ENCODE data around the gene FAM216A. TPM values are rescaled to one million over a fixed set of nuclear protein-coding genes. Genes with fewer than 3 reads are reported as not detected.

FAM216A gene
- total and polyA plus RNA-seq, 9 of the 15 experiments (the other 6 are each of a cell fraction or from before 2014, with no cell fraction given), result 17.2 to 96.9 (median 48.5) TPM

DNA sequence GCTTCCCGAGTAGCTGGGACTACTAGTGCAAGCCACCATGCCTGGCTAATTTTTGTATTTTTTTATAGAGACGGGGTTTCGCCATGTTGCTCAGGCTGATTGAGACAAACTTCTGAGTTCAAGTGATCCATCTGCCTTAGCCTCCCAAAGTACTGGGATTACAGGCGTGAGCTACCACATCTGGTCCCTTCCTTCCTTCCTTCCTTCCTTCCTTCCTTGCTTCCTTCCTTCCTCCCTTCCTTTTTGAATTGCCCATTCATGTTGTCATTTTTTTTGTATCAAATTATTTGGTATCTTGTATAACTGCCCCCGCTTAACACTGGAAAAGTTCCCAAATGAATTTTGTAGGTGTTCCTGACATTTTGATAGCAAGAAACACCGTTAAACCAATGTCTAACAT, 45.2 kb downstream of the FAM216A start (continued):
- TF ChIP-seq STAG1 (CRISPR knock-in tag; IDR thresholded peaks at IDR 0.05; ENCODE audit: borderline replicate concordance) (no peak), ZNF184 (CRISPR knock-in tag; IDR thresholded peaks at IDR 0.05) (no peak), NCOA4 (IDR thresholded peaks at IDR 0.05; ENCODE audit: partially characterized antibody) (no peak), ZNF24 (IDR thresholded peaks at IDR 0.05) (no peak), NFATC3 (IDR thresholded peaks at IDR 0.05) (no peak)
- TF ChIP-seq, protein P1, sequence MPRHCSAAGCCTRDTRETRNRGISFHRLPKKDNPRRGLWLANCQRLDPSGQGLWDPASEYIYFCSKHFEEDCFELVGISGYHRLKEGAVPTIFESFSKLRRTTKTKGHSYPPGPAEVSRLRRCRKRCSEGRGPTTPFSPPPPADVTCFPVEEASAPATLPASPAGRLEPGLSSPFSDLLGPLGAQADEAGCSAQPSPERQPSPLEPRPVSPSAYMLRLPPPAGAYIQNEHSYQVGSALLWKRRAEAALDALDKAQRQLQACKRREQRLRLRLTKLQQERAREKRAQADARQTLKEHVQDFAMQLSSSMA (CRISPR knock-in tag; IDR thresholded peaks at IDR 0.05), result no peak

DNA sequence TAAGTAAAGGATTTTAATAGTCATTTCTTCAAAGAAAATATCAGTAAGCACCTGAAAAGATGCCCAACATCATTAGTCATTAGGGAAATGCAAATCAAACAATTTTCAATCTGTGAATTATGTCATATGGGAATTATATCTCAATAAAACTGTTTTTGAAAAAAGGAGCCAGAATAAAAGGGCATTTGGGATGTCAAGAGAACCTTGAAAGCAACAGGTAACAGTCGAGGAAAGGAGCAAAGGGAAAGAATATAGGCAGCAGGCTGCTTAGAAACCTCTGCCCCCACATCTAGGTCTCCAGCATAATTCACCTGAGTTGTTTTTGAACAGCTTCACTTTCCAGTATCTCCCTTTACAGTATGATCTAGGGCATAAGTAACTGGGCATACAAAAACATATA, 45.7 kb downstream of the FAM216A start:
- DNase-seq (ENCODE audit: extremely low read depth in 1 of 4, low spot score in 3 of 4) (no peak), ATAC-seq (no peak), FAIRE-seq (no peak)
- BruUV-seq (replicated peaks), result no TSS peak
- no peaks in the 10 kb centered on the region for H3K36me3 ChIP-seq (ENCODE audit: control insufficient read depth, insufficient read depth, low read length)
- no peaks in the 10 kb centered on the region for H3K27me3 ChIP-seq (ENCODE audit: control insufficient read depth in 2 of 2, insufficient read depth in 2 of 2, low read length in 2 of 2)
- ChIA-PET CTCF (ENCODE audit: low intra/inter-chr PET ratio) (interaction anchor here (2.8 kb wide), 1 partner anchor 86 kb away, joined by 15 read pairs; no protein-coding TSS in a partner anchor), POLR2A (no interaction called here)
- H4K20me1 ChIP-seq (replicated peaks; ENCODE audit: control insufficient read depth, insufficient read depth, low read length), result no peaks in the 10 kb centered on the region
- no peaks in the 10 kb centered on the region for H3K9me1 ChIP-seq (ENCODE audit: control insufficient read depth, insufficient read depth, low read length)
- WGBS (ENCODE audit: insufficient coverage, low coverage, missing lambda C conversion rate), result 14% methylated on average over 1 of the region's 1 CpG
- H2AFZ ChIP-seq (ENCODE audit: low read depth, low read length), result no peak overlapping the region
- H3K27ac ChIP-seq (ENCODE audit: extremely low read depth, low read depth, low read length), result no peak overlapping the region
- H3K9me3 ChIP-seq (replicated peaks; ENCODE audit: control insufficient read depth, insufficient read depth, low read depth, low read length), result 0 out of 2 replicates have a peak, but pooled peaks cover 1% of the 10 kb centered on the region
- no peaks in the 10 kb centered on the region; a peak in 1 of 5 replicates for H3K4me1 ChIP-seq (replicated peaks in 1 of 2; ENCODE audit: control insufficient read depth in 2 of 2, insufficient read depth in 2 of 2, low read length in 2 of 2)
- no peak overlapping the region for H3K9ac ChIP-seq (ENCODE audit: insufficient read depth in 1 of 2, low read depth in 2 of 2, low read length in 2 of 2)
- H3K79me2 ChIP-seq (ENCODE audit: control insufficient read depth, insufficient read depth, low read length), result no peaks in the 10 kb centered on the region
- intact Hi-C loops (cut with micrococcal nuclease), result loop anchor here (5.0 kb wide), 1 partner anchor 313 kb away; no protein-coding TSS in a partner anchor
- no peak overlapping the region for H3K4me3 ChIP-seq
- no peak for TF ChIP-seq ASH1L (IDR thresholded peaks at IDR 0.05; ENCODE audit: borderline replicate concordance, low read depth, partially characterized antibody)
- TF ChIP-seq ZNF197 (CRISPR knock-in tag; IDR thresholded peaks at IDR 0.05; ENCODE audit: low read depth), result no peak
- no peak for TF ChIP-seq MYC (IDR thresholded peaks at IDR 0.05; ENCODE audit: low read depth, low read length)
- no peak for TF ChIP-seq MYC (CRISPR knock-in tag; IDR thresholded peaks at IDR 0.05; ENCODE audit: borderline replicate concordance, low read depth)
- no peak for TF ChIP-seq KLF16 (IDR thresholded peaks at IDR 0.05)
- no peak for TF ChIP-seq TAL1 (IDR thresholded peaks at IDR 0.05)
- H3K4me2 ChIP-seq (ENCODE audit: insufficient read depth, low read length), result no peak overlapping the region
- in situ Hi-C loops (cut with MboI), result loop anchor here (5.0 kb wide), 1 partner anchor 88 kb away; no protein-coding TSS in a partner anchor

Data from K562 (cell line).